Measurements from ENCODE around the gene FCHSD2.
A peak's percentile ranks its signal among the peaks of the same experiment; 100 is the strongest.
"Not testable (repeated sequence)": the region's sequence is repeated elsewhere in the genome, so short reads cannot be mapped to it uniquely, and the experiment has no call there.

The FCHSD2 gene

GRCh38 chr11:72815110-72815618, 327.0 kb downstream of the FCHSD2 start:
- ChIA-PET CTCF (interaction anchor here (0.7 kb wide), 1 partner anchor 302 kb away, joined by 3 read pairs; no protein-coding TSS in a partner anchor), POLR2A (interaction anchor here (0.9 to 1.6 kb wide), 3 partner anchors 17 to 33 kb away, joined by 3 to 6 read pairs (median 3); partner anchors contain the start of gene STARD10)
- DNase-seq (ENCODE audit: extremely low spot score): no peak
- TF ChIP-seq LEF1 (IDR thresholded peaks at IDR 0.05; ENCODE audit: borderline replicate concordance) (no peak), HDGF (IDR thresholded peaks at IDR 0.05; ENCODE audit: borderline replicate concordance) (no peak), BHLHE40 (IDR thresholded peaks at IDR 0.05; ENCODE audit: borderline replicate concordance) (no peak), FOXK2 (IDR thresholded peaks at IDR 0.05) (no peak), L3MBTL2 (conservative IDR thresholded peaks at IDR 0.05) (no peak), ZNF384 (IDR thresholded peaks at IDR 0.05) (no peak), CTBP1 (IDR thresholded peaks at IDR 0.05; ENCODE audit: borderline replicate concordance) (no peak), NFRKB (IDR thresholded peaks at IDR 0.05) (no peak), PKNOX1 (IDR thresholded peaks at IDR 0.05) (no peak), FOXM1 (IDR thresholded peaks at IDR 0.05; ENCODE audit: borderline replicate concordance) (no peak), ARNT (IDR thresholded peaks at IDR 0.05) (no peak), ELF4 (IDR thresholded peaks at IDR 0.05) (no peak), TARDBP (IDR thresholded peaks at IDR 0.05) (no peak), FOXA1 (IDR thresholded peaks at IDR 0.05) (no peak), SP1 (IDR thresholded peaks at IDR 0.05) (no peak), SUZ12 (IDR thresholded peaks at IDR 0.05) (no peak)

DNA sequence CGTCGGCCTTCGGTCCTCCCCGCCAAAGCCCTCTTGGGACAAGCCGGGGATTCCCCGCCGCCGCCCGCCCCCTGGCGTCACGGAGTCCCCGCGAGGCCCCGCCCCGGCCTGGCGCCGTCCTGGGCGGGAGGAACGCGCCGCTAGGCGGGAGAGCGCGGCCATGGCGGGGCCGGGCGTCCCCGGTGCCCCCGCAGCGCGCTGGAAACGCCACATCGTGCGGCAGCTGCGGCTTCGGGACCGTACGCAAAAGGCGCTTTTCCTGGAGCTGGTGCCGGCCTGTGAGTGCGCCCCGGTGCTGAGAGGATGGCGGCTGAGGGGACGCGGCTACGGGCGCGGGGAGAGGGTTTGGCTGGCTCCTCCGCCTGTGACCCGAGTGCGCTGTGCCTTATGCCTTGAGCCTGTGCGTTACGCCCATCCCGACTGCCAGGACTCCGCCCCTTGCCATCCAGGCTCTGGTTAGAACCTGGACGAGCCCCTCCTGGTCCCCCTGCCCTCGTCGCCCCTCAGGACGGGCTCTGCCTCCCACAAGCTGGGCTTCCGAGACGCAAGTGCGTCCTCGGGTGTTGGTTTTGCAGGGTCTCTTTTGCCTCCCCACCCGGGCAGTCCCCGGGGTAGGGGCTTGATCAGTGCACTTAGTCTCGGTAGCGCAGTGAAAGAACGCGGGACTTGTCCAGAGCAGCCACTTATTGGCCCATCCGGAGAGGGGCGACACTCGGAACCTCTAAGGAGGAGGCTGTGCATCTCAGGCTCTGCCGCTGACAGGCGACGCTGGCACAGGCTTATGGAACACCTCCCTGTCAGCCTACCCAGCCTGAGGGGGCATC, 327.6 kb downstream of the FCHSD2 start, which contains the start of gene ATG16L2:
Gene ATG16L2 (plus strand): TSS at position 126 of the 824 bp plus-strand sequence. CDS start 35 bp downstream, at position 161.
- DNase-seq (ENCODE audit: extremely low spot score): peak; percentile 87
- ChIA-PET POLR2A (interaction anchor here (0.9 to 1.6 kb wide), 3 partner anchors 16 to 32 kb away, joined by 3 to 6 read pairs (median 3); partner anchors contain the start of gene STARD10), CTCF (no interaction called here)
- TF ChIP-seq FOXA1 (IDR thresholded peaks at IDR 0.05) (no peak), FOXM1 (IDR thresholded peaks at IDR 0.05; ENCODE audit: borderline replicate concordance) (peak; percentile 24)

DNA sequence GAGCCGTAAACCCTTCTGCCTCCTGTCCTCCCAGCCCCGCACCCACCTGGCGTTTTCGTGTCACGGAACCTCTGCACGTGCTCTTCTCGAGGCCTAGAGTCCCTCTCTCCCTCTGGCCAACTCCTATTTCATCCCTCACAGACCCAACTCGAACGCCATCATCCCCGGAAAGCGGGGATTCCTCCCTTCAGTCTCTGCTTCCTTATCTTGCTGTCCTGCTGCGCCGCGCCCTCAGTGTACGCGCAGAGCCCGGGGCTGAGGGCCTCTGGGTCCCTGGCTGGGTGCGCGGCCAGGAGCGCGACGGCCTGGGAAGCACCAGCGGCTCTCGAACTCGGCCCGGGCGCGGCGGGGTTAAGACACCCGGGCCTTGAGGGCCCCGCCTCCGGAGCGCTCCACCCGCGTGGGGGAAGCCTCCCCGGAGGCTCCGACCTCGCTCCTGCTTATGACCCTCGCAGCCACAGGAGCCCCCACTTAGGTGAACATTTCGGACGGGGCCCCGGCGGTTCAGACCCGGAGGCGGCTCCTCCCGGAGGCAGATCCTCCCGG, 328.3 kb downstream of the FCHSD2 start:
- peak; percentile 71 for DNase-seq (ENCODE audit: extremely low spot score)
- ChIA-PET CTCF (interaction anchor here (0.6 to 1.6 kb wide), 3 partner anchors 16 to 77 kb away, joined by 3 to 6 read pairs (median 4); no protein-coding TSS in a partner anchor), POLR2A (interaction anchor here (1.1 to 1.9 kb wide), 7 partner anchors 9 to 88 kb away, joined by 3 to 17 read pairs (median 4); partner anchors contain the start of gene STARD10)
- TF ChIP-seq NFRKB (IDR thresholded peaks at IDR 0.05) (no peak), L3MBTL2 (conservative IDR thresholded peaks at IDR 0.05) (peak; percentile 96)

GRCh38 chr11:72812967-72813739, 329.0 kb downstream of the FCHSD2 start:
- TF ChIP-seq ZNF384 (IDR thresholded peaks at IDR 0.05) (no peak), FOXM1 (IDR thresholded peaks at IDR 0.05; ENCODE audit: borderline replicate concordance) (no peak), NFRKB (IDR thresholded peaks at IDR 0.05) (no peak), L3MBTL2 (conservative IDR thresholded peaks at IDR 0.05) (no peak; the same call in 1 of the 2 replicates), TARDBP (IDR thresholded peaks at IDR 0.05) (no peak), LEF1 (IDR thresholded peaks at IDR 0.05; ENCODE audit: borderline replicate concordance) (no peak), CTBP1 (IDR thresholded peaks at IDR 0.05; ENCODE audit: borderline replicate concordance) (no peak), FOXA1 (IDR thresholded peaks at IDR 0.05) (no peak), PKNOX1 (IDR thresholded peaks at IDR 0.05) (no peak), SP1 (IDR thresholded peaks at IDR 0.05) (no peak), SUZ12 (IDR thresholded peaks at IDR 0.05) (no peak), HDGF (IDR thresholded peaks at IDR 0.05; ENCODE audit: borderline replicate concordance) (no peak; the same call in 1 of the 2 replicates), FOXK2 (IDR thresholded peaks at IDR 0.05) (no peak), BHLHE40 (IDR thresholded peaks at IDR 0.05; ENCODE audit: borderline replicate concordance) (no peak), ARNT (IDR thresholded peaks at IDR 0.05) (no peak), ELF4 (IDR thresholded peaks at IDR 0.05) (no peak)
- peak; percentile 78 for DNase-seq (ENCODE audit: extremely low spot score)
- ChIA-PET POLR2A (interaction anchor here (0.7 to 1.9 kb wide), 10 partner anchors 9 to 429 kb away, joined by 3 to 17 read pairs (median 4); partner anchors contain the start of gene STARD10), CTCF (interaction anchor here (0.6 to 1.6 kb wide), 6 partner anchors 15 to 88 kb away, joined by 3 to 11 read pairs (median 5); partner anchors contain the start of gene STARD10)

GRCh38 chr11:72812604-72812966, 329.5 kb downstream of the FCHSD2 start:
- no peak for DNase-seq (ENCODE audit: extremely low spot score)
- CTCF ChIA-PET: interaction anchor here (0.6 to 1.6 kb wide), 5 partner anchors 15 to 88 kb away, joined by 3 to 11 read pairs (median 6); partner anchors contain the start of gene STARD10
- TF ChIP-seq PKNOX1 (IDR thresholded peaks at IDR 0.05): peak; percentile 91
- no peak for TF ChIP-seq ZNF384 (IDR thresholded peaks at IDR 0.05)
- TF ChIP-seq L3MBTL2 (conservative IDR thresholded peaks at IDR 0.05): 0 out of 2 replicates have a peak, but pooled peaks have one; percentile 6
- TF ChIP-seq SUZ12 (IDR thresholded peaks at IDR 0.05): no peak
- POLR2A ChIA-PET: interaction anchor here (0.7 to 1.9 kb wide), 10 partner anchors 9 to 430 kb away, joined by 3 to 17 read pairs (median 4); partner anchors contain the start of gene STARD10

DNA sequence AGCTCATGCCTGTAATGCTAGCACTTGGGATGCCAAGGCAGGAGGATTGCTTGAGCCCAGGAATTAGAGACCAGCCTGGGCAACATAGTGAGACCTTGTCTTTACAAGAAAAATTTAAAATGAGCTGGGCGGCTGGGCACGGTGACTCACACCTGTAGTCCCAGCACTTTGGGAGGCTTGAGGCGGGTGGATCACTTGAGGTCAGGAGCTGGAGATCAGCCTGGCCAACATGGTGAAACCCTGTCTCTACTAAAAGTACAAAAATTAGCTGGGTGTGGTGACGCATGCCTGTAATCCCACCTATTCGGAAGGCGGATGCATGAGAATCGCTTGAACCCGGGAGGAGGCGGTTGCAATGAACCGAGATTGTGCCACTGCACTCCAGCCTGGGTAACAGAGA, 330.4 kb downstream of the FCHSD2 start:
- POLR2A ChIA-PET; CTCF ChIA-PET; DNase-seq (ENCODE audit: extremely low spot score): not testable (repeated sequence)
